SK-N-SH (cell line): ENCODE measurements around the gene F13B.

Experiments
- ELF1 ChIP-seq: IDR thresholded peaks from 2 replicates; pipeline ENCODE4 v1.4.0; 2012
- EP300 ChIP-seq, 2 experiments: IDR thresholded peaks; 2 replicates each; pipeline versions ENCODE4 v1.4.0 to v1.6.1; 2012; ENCODE audit warnings: borderline replicate concordance in 1 of 2, low read depth in 1 of 2, low read length in 1 of 2
- EZH2phosphoT487 ChIP-seq: fragments of 200-600 bp; sonication (generic); IDR thresholded peaks from 2 replicates; pipeline ENCODE4 v1.6.1; 2017; ENCODE audit warnings: low read depth, mixed run types, mild to moderate bottlenecking, antibody characterized with exemption, moderate library complexity, borderline replicate concordance
- FOSL2 ChIP-seq: IDR thresholded peaks from 2 replicates; pipeline ENCODE4 v1.4.0; 2012; ENCODE audit warnings: low read depth, mild to moderate bottlenecking, moderate library complexity, borderline replicate concordance
- GABPA ChIP-seq: IDR thresholded peaks from 2 replicates; pipeline ENCODE4 v1.4.0; 2012; ENCODE audit warnings: low read depth, mild to moderate bottlenecking
- JUND ChIP-seq: IDR thresholded peaks from 2 replicates; pipeline ENCODE4 v1.4.0; 2012
- NFIC ChIP-seq: IDR thresholded peaks from 2 replicates; pipeline ENCODE4 v1.4.0; 2012; ENCODE audit warnings: borderline replicate concordance
- TCF12 ChIP-seq: IDR thresholded peaks from 2 replicates; pipeline ENCODE4 v1.4.0; 2012
- TF ChIP-seq, protein P1 (sequence below): fragments of 200-600 bp; sonication (generic); IDR thresholded peaks from 2 replicates; pipeline ENCODE4 v1.6.1; 2017; ENCODE audit warnings: antibody characterized with exemption, mild to moderate bottlenecking, moderate library complexity
- TF ChIP-seq, protein P2 (sequence below): IDR thresholded peaks from 2 replicates; pipeline ENCODE4 v1.6.1; 2012; ENCODE audit warnings: mild to moderate bottlenecking, low read depth, low read length, moderate library complexity
- TF ChIP-seq, protein P3 (sequence below): IDR thresholded peaks from 2 replicates; pipeline ENCODE4 v1.4.0; 2012; ENCODE audit warnings: low read depth

DNA sequence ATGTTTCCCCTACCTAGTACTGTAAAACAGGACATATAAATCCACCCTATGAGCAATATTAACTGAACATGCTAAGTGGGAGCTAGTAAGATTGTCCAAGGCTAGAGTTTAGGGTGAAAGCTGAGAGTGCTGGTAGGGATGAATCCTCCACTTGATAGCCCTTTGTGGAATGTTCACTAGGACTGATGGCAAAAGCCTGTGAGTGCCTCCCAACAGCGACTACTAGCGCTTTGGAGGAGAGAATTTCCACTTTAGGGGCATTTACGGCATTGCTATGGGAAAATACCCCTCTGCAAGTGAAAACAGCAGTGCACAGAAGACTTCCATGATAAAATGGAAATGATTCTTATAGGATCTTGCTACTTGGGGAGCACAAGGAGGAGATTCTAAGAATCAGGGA is 53.8 kb downstream of the F13B start:
- TF ChIP-seq JUND (no peak), TCF12 (no peak), GABPA (no peak), EP300 (IDR thresholded peaks at IDR 0.05; ENCODE audit: borderline replicate concordance in 1 of 2, low read depth in 1 of 2, low read length in 1 of 2) (no peak), EZH2phosphoT487 (no peak), ELF1 (no peak), NFIC (no peak), FOSL2 (no peak)
- TF ChIP-seq, protein P1, sequence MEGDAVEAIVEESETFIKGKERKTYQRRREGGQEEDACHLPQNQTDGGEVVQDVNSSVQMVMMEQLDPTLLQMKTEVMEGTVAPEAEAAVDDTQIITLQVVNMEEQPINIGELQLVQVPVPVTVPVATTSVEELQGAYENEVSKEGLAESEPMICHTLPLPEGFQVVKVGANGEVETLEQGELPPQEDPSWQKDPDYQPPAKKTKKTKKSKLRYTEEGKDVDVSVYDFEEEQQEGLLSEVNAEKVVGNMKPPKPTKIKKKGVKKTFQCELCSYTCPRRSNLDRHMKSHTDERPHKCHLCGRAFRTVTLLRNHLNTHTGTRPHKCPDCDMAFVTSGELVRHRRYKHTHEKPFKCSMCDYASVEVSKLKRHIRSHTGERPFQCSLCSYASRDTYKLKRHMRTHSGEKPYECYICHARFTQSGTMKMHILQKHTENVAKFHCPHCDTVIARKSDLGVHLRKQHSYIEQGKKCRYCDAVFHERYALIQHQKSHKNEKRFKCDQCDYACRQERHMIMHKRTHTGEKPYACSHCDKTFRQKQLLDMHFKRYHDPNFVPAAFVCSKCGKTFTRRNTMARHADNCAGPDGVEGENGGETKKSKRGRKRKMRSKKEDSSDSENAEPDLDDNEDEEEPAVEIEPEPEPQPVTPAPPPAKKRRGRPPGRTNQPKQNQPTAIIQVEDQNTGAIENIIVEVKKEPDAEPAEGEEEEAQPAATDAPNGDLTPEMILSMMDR, result no peak
- TF ChIP-seq, protein P2, sequence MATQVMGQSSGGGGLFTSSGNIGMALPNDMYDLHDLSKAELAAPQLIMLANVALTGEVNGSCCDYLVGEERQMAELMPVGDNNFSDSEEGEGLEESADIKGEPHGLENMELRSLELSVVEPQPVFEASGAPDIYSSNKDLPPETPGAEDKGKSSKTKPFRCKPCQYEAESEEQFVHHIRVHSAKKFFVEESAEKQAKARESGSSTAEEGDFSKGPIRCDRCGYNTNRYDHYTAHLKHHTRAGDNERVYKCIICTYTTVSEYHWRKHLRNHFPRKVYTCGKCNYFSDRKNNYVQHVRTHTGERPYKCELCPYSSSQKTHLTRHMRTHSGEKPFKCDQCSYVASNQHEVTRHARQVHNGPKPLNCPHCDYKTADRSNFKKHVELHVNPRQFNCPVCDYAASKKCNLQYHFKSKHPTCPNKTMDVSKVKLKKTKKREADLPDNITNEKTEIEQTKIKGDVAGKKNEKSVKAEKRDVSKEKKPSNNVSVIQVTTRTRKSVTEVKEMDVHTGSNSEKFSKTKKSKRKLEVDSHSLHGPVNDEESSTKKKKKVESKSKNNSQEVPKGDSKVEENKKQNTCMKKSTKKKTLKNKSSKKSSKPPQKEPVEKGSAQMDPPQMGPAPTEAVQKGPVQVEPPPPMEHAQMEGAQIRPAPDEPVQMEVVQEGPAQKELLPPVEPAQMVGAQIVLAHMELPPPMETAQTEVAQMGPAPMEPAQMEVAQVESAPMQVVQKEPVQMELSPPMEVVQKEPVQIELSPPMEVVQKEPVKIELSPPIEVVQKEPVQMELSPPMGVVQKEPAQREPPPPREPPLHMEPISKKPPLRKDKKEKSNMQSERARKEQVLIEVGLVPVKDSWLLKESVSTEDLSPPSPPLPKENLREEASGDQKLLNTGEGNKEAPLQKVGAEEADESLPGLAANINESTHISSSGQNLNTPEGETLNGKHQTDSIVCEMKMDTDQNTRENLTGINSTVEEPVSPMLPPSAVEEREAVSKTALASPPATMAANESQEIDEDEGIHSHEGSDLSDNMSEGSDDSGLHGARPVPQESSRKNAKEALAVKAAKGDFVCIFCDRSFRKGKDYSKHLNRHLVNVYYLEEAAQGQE, result no peak
- TF ChIP-seq, protein P3, sequence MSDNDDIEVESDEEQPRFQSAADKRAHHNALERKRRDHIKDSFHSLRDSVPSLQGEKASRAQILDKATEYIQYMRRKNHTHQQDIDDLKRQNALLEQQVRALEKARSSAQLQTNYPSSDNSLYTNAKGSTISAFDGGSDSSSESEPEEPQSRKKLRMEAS, result no peak
